Omental fat pad (tissue), 4 donors: ENCODE data around the gene HERC4. TPM values are rescaled to one million over a fixed set of nuclear protein-coding genes. Genes with fewer than 3 reads are reported as not detected.
"Not testable (repeated sequence)": the region's sequence is repeated elsewhere in the genome, so short reads cannot be mapped to it uniquely, and the experiment has no call there.

ENCODE experiments used
- ATAC-seq: fragments of 150-250 bp; one replicate; pipeline ENCODE4 v1.9.1; 2016; ENCODE audit warnings: mild to moderate bottlenecking, moderate library complexity; ENCODE audit not compliant: low FRiP score
- DNase-seq: peaks from one replicate; pipeline ENCODE4 v3.0.0-alpha.2; 2019; ENCODE audit warnings: low spot score
- CTCF ChIP-seq, 3 donors: fragments of 450-650 bp; IDR thresholded peaks; one replicate each; pipeline ENCODE4 v1.5.1; 2016 to 2017; ENCODE audit warnings: antibody characterized with exemption in 3 of 3, mild to moderate bottlenecking in 3 of 3, moderate library complexity in 2 of 3
- total RNA-seq, 4 donors: library from RNA; depleted of rRNA; stranded (reverse); fragments of >200 nt; gene quantifications; one replicate each; pipeline ENCODE4 v1.1.0, GENCODE V29; 2016

The HERC4 gene
- total RNA-seq, 4 donors from 2014 or later: 37.0 to 67.6 (median 50.5) TPM

- TF ChIP-seq CTCF (IDR thresholded peaks at IDR 0.05): no peak
- ATAC-seq (no peak), DNase-seq (no peak)
Measured at GRCh38 chr10:67990093-67990492, 85.0 kb downstream of the HERC4 start.

GRCh38 chr10:67988606-67989005 is 86.5 kb downstream of the HERC4 start:
- ATAC-seq: no peak
- no peak for DNase-seq
- no peak for TF ChIP-seq CTCF (IDR thresholded peaks at IDR 0.05)

GRCh38 chr10:67982603-67983002 is 92.5 kb downstream of the HERC4 start:
- DNase-seq, ATAC-seq: not testable (repeated sequence)

GRCh38 chr10:67978749-67979148 is 96.3 kb downstream of the HERC4 start:
- ATAC-seq (no peak), DNase-seq (no peak)
- TF ChIP-seq CTCF (IDR thresholded peaks at IDR 0.05): no peak

GRCh38 chr10:67977251-67977650 is 97.8 kb downstream of the HERC4 start:
- TF ChIP-seq CTCF (IDR thresholded peaks at IDR 0.05): no peak
- ATAC-seq (no peak), DNase-seq (no peak)

GRCh38 chr10:67976292-67977245 is 98.5 kb downstream of the HERC4 start:
- no peak for TF ChIP-seq CTCF (IDR thresholded peaks at IDR 0.05)
- ATAC-seq (no peak), DNase-seq (no peak)

GRCh38 chr10:67975871-67976270 is 99.2 kb downstream of the HERC4 start:
- DNase-seq (no peak), ATAC-seq (no peak)
- no peak for TF ChIP-seq CTCF (IDR thresholded peaks at IDR 0.05)
